Stomach (tissue), 4 donors: ENCODE results near the gene WWC1.

Experiments used
- CTCF ChIP-seq, 7 experiments: fragments of 450-650 bp in 4 of 7; fragments of 200-600 bp in 3 of 7; sonication (generic) in 3 of 7; IDR thresholded peaks; one replicate each; pipeline ENCODE4 v1.5.1; 2016 to 2019; ENCODE audit warnings: antibody characterized with exemption in 7 of 7, control low read depth in 2 of 7, mild to moderate bottlenecking in 1 of 7
- EP300 ChIP-seq: sonication (generic); formaldehyde crosslinking; IDR thresholded peaks from one replicate; pipeline ENCODE4 v1.6.1; 2017; ENCODE audit warnings: antibody characterized with exemption
- POLR2A ChIP-seq, 4 donors: fragments of 450-650 bp; IDR thresholded peaks; one replicate each; pipeline ENCODE4 v1.6.1; 2016; ENCODE audit warnings: antibody characterized with exemption in 4 of 4, control low read depth in 2 of 4, mild to moderate bottlenecking in 1 of 4, moderate library complexity in 1 of 4
- POLR2AphosphoS5 ChIP-seq, 3 donors: sonication (generic); formaldehyde crosslinking; IDR thresholded peaks; one replicate each; pipeline ENCODE4 v1.6.1; 2016; ENCODE audit warnings: antibody characterized with exemption in 3 of 3

DNA sequence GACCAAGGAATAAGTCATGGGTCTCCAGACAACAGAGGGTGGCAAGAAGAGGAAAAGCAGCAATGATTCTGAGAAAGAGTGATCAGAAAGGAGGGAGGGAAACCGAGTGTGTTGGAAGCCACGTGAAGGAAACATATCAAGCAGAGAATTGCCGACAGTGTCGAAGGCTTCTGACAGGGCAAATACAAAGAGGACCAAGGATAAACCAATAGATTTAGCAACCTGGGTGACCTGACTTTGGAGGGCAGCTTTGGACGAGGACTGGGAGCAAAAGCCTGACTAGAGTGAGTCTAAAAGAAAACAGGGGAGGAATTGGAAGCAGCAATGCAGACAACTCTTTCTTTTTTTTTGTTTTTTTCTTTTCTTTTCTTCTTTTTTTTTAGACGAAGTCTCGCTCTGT lies 83.8 kb downstream of the WWC1 start:
- TF ChIP-seq CTCF (IDR thresholded peaks at IDR 0.05) (no peak), POLR2AphosphoS5 (IDR thresholded peaks at IDR 0.05) (no peak), POLR2A (IDR thresholded peaks at IDR 0.05) (no peak), EP300 (no peak)
